H54 (cell line): ENCODE data around the gene PPHLN1.
A peak's percentile ranks its signal among the peaks of the same experiment; 100 is the strongest.
"Not testable (repeated sequence)": the region's sequence is repeated elsewhere in the genome, so short reads cannot be mapped to it uniquely, and the experiment has no call there.

ENCODE experiments used
- DNase-seq: peaks from one replicate; pipeline ENCODE4 v3.0.0; 2011; ENCODE audit warnings: low spot score, mixed read lengths; ENCODE audit not compliant: insufficient read length
- FAIRE-seq: peaks from 3 replicates; lab custom pipeline; 2011; peaks lifted over from hg19 to GRCh38; lab: Jason Lieb, UNC
- POLR2A ChIP-seq: IDR thresholded peaks from 2 replicates; pipeline ENCODE4 v1.6.1; 2011; ENCODE audit warnings: low read depth, mild to moderate bottlenecking, low read length

The PPHLN1 gene

DNA sequence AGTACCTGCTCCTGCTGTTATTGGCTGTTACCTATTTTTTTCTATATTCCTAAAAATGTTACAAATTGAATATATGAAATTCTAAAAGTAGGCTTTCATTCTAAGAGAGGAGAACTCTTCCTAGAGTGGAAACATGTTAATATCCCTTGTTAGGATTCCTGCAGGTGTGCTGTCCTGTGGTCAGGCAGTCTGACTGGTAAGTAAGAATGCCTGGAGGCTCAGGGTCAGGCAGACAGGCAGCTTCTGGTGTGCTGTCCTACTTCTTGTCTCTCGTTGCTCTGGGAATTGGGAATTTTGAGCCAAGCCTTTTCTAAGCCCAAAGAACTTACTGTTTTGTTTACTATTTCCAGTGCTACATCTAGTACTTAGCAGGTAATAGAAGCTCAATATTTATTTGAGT lies 10.3 kb downstream of the PPHLN1 start:
- DNase-seq (no peak), FAIRE-seq (no peak)
- TF ChIP-seq POLR2A: no peak

DNA sequence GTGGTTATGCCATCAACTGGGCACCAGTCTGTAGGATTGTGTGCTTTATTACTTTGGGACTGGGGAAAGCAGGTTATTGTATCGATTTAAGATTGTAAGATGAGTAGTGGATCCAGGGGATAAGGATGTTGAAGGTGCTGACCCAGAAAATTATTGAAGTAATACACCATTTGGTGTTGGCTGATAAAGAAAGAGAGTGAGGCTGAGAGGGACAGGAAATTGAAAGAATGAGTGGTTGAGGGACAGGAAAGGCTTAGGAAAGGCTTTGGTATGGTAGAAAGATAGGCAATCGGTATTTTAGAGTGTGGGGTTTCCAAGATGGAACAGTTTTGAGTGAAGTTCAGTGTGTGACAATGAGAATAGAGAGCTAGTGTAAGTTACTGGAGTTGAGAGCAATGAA lies 12.3 kb downstream of the PPHLN1 start:
- DNase-seq (no peak), FAIRE-seq (no peak)
- no peak for TF ChIP-seq POLR2A

DNA sequence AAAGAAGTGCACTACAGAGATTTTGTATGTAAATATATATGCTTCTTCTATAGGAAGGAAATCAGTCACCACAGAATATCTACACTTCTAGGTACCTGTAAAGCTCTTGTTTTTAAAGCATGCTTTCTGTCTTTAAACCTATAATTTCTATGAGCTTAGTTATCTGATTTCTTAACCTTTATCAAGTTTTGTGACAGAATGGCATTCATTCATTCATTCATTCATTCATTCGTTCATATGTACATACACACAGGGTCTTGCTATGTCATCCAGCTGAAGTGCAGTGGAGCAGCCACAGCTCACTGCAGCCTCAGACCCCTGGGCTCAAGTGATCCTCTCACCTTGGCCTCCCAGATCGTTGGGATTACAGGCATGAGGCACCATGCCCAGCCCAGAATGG lies 16.1 kb downstream of the PPHLN1 start:
- FAIRE-seq (no peak), DNase-seq (no peak)
- TF ChIP-seq POLR2A: no peak

DNA sequence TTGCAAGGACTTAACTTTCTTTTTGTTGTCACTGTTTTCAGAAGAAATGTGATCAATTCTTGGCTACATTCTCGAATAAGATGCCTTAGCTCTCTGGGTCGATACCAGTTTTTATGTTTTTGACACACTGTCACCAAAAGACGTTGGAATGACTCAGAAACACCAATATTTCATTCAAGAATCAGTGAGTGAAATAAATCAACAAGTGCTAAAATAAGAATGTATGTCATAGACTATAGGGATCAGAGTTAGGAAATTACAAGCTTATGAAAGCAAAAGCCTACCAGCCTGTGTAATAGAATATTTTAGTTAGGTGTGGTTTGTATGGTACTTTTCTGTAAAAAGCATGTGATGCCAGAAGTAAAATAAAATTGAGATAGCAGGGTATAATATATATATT lies 17.8 kb downstream of the PPHLN1 start:
- no peak for FAIRE-seq
- no peak for DNase-seq

DNA sequence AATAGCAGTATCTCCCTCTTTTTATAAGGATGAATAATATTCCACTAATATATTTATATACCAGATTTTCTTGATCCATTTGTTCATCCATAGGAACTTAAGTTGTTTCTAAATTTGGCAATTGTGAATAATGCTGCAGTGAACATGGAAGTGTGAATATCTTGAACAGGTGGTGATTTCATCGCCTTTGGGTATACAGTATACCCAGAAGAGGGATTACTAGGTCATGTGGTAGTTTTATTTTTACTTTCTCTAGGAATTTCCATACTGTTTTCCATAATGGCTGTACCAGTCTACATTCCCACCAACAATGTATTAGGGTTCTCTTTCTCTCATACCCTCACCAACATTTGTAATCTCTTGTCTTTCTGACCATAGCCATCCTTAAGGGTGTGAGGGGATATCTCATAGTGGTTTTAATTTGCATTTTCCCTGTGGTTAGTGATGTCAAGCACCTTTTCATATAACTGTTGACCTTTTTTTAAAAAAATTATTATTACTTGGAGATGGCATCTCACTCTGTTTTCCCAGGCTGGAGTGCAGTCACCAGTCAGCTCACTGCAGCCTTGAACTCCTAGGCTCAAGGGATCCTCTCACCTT lies 20.5 kb downstream of the PPHLN1 start:
- FAIRE-seq (no peak), DNase-seq (no peak)
- no peak for TF ChIP-seq POLR2A

More for the DNA sequence above, 17.8 kb downstream of the PPHLN1 start:
- no peak for TF ChIP-seq POLR2A

DNA sequence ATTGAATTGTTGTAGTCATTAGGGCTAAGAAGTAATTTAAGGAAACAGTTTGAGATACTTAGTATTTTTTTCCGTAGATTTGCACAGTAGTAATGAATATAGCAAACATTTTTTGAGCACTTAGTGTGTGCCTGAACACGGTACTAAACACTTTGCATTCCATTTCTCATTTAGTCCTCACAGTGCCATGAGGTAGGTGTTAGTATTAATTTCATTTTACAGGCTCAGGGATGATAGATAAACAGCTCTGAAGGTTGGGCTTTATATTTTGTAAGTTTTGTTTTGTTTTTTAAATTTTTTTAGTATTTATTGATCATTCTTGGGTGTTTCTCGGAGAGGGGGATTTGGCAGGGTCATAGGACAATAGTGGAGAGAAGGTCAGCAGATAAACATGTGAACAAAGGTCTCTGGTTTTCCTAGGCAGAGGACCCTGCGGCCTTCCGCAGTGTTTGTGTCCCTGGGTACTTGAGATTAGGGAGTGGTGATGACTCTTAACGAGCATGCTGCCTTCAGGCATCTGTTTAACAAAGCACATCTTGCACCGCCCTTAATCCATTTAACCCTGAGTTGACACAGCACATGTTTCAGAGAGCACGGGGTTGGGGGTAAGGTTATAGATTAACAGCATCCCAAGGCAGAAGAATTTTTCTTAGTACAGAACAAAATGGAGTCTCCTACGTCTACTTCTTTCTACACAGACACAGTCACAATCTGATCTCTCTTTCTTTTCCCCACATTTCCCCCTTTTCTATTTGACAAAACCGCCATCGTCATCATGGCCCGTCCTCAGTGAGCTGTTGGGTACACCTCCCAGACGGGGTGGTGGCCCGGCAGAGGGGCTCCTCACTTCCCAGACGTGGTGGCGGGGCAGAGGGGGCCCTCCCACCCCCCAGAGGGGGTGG lies 23.4 kb downstream of the PPHLN1 start:
- FAIRE-seq, DNase-seq: not testable (repeated sequence)

DNA sequence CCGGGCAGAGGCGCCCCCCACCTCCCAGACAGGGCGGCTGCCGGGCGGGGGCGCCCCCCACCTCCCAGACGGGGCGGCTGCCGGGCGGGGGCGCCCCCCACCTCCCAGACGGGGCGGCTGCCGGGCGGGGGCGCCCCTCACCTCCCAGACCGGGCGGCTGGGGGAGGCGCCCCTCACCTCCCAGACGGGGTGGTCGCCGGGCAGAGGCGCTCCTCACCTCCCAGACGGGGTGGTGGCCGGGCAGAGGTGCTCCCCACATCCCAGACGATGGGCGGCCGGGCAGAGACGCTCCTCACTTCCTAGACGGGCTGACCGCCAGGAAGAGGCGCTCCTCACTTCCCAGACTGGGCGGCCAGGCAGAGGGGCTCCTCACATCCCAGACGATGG lies 24.0 kb downstream of the PPHLN1 start:
- FAIRE-seq, DNase-seq: not testable (repeated sequence)

DNA sequence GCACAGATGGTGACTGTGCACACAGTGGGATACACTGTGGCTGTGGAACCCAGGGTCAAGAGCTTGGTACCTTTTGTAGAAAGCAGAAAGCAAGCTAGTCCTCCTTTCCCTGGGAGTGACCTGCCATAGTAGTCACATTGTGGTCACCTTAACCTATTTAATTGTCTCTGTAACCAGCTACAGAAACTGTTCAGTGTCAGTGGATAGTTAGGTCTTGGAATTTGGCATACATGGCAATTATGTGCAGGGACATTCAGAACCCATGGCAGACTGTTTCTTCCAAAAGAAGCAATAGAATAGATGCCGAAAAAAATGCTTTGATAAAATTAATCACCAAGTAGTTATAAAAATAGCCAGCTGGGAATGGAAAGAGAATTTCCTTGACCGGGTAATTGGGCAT lies 30.4 kb downstream of the PPHLN1 start:
- DNase-seq (no peak), FAIRE-seq (no peak)
- no peak for TF ChIP-seq POLR2A

DNA sequence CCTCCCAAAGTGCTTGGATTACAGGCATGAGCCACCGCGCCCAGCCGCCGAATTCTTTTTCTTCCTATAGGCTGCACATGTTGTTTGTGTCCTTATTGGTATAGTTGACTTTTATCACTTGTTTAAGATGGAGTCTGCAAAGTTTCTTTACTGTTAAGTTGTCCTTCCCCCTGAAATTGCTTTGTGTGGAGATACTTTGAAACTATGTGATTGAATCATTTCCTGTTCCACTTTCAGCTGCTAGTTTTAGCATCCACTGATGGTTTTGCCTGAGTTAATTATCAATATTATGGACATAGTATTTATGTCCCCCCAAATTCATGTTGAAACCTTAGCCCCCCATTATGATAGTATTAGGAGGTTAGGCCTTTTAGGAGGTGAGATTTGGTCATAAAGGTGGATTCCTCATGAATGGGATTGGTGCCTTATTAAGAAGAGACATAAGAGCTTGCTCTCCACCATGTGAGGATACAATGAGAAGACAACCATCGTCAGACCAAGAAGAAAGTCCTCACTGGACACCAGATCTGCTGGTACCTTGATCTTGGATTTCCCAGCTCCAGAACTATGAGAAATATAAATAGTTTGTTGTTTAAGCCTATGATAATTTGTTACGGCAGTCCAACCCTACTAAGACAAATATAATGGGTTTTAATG lies 34.9 kb downstream of the PPHLN1 start:
- DNase-seq: no peak
- FAIRE-seq: peak; percentile 76
- no peak for TF ChIP-seq POLR2A

DNA sequence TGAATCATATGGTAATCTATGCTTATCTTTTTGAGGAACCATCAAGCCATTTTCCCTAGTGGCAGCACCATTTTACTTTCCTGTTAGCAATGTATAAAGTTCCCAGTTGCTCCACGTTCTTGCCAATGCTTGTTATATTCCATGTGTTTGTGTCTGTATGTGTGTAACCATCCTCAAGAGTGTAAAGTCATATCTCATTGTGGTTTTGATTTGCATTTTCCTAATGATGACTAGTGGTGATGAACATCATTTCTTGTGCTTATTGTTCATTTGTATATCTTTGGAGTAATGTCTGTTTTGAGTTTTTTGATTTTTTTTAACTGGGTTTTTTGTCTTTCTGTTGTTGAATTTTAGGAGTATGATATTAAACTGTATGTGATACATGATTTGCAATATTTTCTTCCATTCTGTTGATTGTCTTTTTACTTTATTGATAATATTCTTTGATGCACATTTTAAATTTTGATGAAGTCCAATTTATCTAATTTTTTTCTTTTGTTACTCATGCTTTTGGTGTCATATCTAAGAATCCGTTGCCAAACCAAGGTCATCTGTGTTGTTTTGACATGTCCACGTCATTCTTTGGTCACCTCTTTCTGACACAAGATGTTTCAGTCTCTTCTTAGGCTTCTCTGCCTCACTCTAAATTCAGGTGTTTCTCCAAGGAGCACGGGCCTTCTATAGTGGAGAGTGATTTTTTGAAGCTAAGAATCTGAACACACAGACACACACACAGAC lies 36.1 kb downstream of the PPHLN1 start:
- no peak for TF ChIP-seq POLR2A
- DNase-seq: no peak
- no peak for FAIRE-seq

DNA sequence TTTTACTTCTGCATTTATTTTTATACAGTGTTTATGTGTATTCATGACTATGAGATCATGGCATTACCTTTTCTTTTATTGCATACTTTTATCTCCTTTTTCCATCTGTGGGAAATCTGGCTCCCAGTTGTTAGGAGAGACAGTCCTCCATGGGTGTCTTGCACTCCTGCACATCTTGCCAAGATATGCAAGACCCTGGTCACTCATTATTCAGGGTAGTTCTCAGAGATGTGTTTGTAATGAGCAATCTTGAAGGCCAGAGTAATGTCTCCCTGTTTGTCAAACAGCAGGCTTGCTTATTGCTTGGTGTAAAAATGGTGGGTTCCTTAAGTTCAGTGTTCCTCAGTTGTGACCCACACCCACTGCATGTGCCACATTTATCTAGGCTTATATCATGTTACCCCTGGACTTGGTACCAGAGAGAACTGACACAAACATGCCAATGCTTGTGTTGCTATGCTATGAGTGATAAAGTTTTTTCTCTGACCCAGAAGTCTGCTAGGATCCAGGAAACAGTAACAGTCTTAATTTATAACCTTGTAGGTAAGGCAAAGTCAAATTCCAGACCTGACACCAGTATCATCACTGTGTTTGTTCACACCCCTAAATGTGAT lies 36.8 kb downstream of the PPHLN1 start:
- DNase-seq: no peak
- no peak for TF ChIP-seq POLR2A
- no peak for FAIRE-seq

DNA sequence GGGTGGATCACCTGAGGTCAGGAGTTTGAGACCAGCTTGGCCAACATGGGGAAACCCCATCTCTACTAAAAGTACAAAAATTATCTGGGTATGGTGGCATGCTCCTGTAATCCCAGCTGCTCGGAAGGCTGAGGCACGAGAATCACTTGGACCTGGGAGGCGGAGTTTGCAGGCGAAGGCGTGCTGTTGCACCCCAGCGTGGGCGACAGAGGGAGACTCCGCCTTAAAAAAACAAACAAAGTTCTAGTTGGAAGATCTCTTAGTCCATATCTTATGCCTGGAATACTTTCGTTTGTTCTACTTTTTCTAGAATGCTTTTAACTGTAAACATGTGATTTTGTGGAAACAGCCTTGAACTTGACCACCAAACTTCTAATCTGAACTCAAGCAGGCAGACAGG lies 38.7 kb downstream of the PPHLN1 start:
- TF ChIP-seq POLR2A: no peak
- FAIRE-seq (no peak), DNase-seq (no peak)

DNA sequence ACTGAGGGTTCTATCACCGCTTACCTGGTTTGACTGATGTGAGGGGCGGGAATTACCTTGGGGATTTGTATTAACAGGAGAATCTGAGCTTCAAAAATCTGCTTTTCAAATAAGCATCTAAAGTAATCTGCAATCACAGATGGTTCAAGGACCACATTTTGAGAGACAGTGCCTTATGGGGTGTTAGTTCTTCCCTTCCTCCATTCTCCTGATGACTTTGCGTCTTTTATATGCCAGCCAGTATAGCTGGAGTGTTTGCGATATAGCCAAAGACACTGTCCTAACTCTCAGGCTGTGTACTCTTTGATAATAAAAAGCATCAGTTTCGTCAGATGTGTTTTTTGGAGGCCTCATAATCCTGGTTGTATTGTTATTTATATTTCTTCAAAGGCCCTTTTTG lies 39.5 kb downstream of the PPHLN1 start:
- TF ChIP-seq POLR2A: no peak
- DNase-seq: no peak
- FAIRE-seq: no peak
